ENCODE measurements around the gene C10orf71. TPM values are rescaled to one million over a fixed set of nuclear protein-coding genes. Genes with fewer than 3 reads are reported as not detected.

Gene C10orf71
- polyA plus RNA-seq, 2 of the 4 experiments (the other 2 are of a cell fraction), result not detected

DNA sequence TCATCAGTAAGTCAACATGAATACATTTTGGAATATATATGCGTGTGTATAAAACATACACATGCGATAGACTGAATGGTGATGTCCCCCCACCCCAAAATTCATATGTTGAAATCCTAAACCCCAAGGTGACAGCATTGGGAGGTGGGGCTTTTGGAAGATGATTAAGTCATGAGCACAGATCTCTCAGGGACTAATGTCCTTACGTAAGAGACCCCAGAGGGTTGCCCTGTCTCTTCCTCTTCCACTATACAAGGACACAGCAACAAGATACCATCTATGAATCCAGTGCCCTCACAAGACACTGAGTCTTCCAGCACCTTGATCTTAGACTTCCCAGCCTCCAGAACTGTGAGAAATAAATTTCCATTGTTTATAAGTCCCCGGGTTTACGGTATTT, 74.4 kb downstream of the C10orf71 start:
- 58% methylated on average over 5 of the region's 5 CpGs for WGBS (ENCODE audit: missing lambda C conversion rate)
- DNase-seq (ENCODE audit: low read depth in 1 of 2, low spot score in 1 of 2) (no peak), ATAC-seq (no peak), FAIRE-seq (no peak)
- no peak overlapping the region for H3K4me2 ChIP-seq
- no peaks in the 10 kb centered on the region for H3K9me3 ChIP-seq
- ChIA-PET POLR2A (no interaction called here), CTCF (no interaction called here)
- H3K4me3 ChIP-seq, result no peak overlapping the region
- no peak overlapping the region for H3K27ac ChIP-seq
- no peaks in the 10 kb centered on the region for H3K4me1 ChIP-seq
- TF ChIP-seq E2F6 (IDR thresholded peaks at IDR 0.05; ENCODE audit: borderline replicate concordance, low read depth) (no peak), CBX8 (IDR thresholded peaks at IDR 0.05) (no peak), HDAC2 (IDR thresholded peaks at IDR 0.05) (no peak), POLR2A (IDR thresholded peaks at IDR 0.05; ENCODE audit: low read length) (no peak), EHF (CRISPR knock-in tag; IDR thresholded peaks at IDR 0.05) (no peak), POLR2AphosphoS2 (conservative IDR thresholded peaks at IDR 0.05; ENCODE audit: low read length) (no peak)
- TF ChIP-seq, protein P1, sequence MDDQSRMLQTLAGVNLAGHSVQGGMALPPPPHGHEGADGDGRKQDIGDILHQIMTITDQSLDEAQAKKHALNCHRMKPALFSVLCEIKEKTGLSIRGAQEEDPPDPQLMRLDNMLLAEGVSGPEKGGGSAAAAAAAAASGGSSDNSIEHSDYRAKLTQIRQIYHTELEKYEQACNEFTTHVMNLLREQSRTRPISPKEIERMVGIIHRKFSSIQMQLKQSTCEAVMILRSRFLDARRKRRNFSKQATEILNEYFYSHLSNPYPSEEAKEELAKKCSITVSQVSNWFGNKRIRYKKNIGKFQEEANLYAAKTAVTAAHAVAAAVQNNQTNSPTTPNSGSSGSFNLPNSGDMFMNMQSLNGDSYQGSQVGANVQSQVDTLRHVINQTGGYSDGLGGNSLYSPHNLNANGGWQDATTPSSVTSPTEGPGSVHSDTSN (IDR thresholded peaks at IDR 0.05), result no peak

- H3K4me3 ChIP-seq, result no peak overlapping the region
- POLR2A ChIA-PET, result no interaction called here
- H3K4me2 ChIP-seq, result no peak overlapping the region
- TF ChIP-seq NFE2L2 (conservative IDR thresholded peaks at IDR 0.05; ENCODE audit: low read length) (no peak), ESRRA (IDR thresholded peaks at IDR 0.05; ENCODE audit: borderline replicate concordance, low read length) (no peak), FOSB (CRISPR knock-in tag; IDR thresholded peaks at IDR 0.05) (no peak), ZNF302 (CRISPR knock-in tag; IDR thresholded peaks at IDR 0.05) (no peak), CBX8 (IDR thresholded peaks at IDR 0.05) (no peak), FOXS1 (CRISPR knock-in tag; IDR thresholded peaks at IDR 0.05) (no peak), RARB (CRISPR knock-in tag; IDR thresholded peaks at IDR 0.05) (no peak), SREBF2 (IDR thresholded peaks at IDR 0.05) (no peak)
- TF ChIP-seq, protein P1 (IDR thresholded peaks at IDR 0.05), result no peak
- TF ChIP-seq, protein P2, sequence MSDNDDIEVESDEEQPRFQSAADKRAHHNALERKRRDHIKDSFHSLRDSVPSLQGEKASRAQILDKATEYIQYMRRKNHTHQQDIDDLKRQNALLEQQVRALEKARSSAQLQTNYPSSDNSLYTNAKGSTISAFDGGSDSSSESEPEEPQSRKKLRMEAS (IDR thresholded peaks at IDR 0.05), result no peak
- no peaks in the 10 kb centered on the region for H3K9me3 ChIP-seq
- DNase-seq (ENCODE audit: low read depth in 1 of 2, low spot score in 1 of 2) (no peak), FAIRE-seq (peak; percentile 7), ATAC-seq (no peak)
- 20% methylated on average over 5 of the region's 5 CpGs for WGBS (ENCODE audit: missing lambda C conversion rate)
- CTCF ChIA-PET, result no interaction called here
- no peak overlapping the region for H3K27ac ChIP-seq
- H3K4me1 ChIP-seq, result no peaks in the 10 kb centered on the region
Observed at GRCh38 chr10:49374740-49375139, 75.8 kb downstream of the C10orf71 start.

DNA sequence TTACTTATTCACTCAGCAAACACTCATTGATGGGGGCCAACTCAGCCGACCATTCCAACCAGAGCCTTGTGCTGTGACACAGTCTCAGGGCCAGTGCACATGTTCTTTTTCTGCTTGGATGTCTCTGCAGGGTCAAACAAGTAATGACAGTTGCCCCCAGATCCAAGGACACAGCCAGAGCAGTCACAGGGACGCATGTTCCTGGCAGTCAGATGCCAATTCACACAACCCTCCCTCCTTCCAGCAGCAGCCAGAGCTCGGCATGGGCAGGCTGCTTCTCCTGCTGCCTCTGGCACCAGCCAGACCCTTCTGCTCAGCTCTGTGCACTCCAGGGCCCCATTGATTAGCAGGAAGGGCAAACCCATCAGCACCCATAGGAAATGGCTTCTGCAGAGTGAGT, 76.6 kb downstream of the C10orf71 start:
- TF ChIP-seq KDM1A (IDR thresholded peaks at IDR 0.05; ENCODE audit: low read depth), result no peak
- no peak for TF ChIP-seq FOSB (CRISPR knock-in tag; IDR thresholded peaks at IDR 0.05)
- TF ChIP-seq ELK1 (IDR thresholded peaks at IDR 0.05; ENCODE audit: low read depth, low read length), result no peak
- TF ChIP-seq TFCP2L1 (CRISPR knock-in tag; IDR thresholded peaks at IDR 0.05), result no peak
- TF ChIP-seq USF2 (IDR thresholded peaks at IDR 0.05), result no peak
- TF ChIP-seq HES2 (IDR thresholded peaks at IDR 0.05), result no peak
- no peak for TF ChIP-seq EHMT2 (IDR thresholded peaks at IDR 0.05; ENCODE audit: low read depth)
- TF ChIP-seq CBX2 (IDR thresholded peaks at IDR 0.05; ENCODE audit: borderline replicate concordance, low read depth), result no peak
- TF ChIP-seq CHD4 (IDR thresholded peaks at IDR 0.05; ENCODE audit: borderline replicate concordance), result no peak
- no peak for TF ChIP-seq NR3C1 (IDR thresholded peaks at IDR 0.05)
- TF ChIP-seq HMGXB4 (CRISPR knock-in tag; IDR thresholded peaks at IDR 0.05; ENCODE audit: borderline replicate concordance), result no peak
- TF ChIP-seq FOXS1 (CRISPR knock-in tag; IDR thresholded peaks at IDR 0.05), result no peak
- ChIA-PET POLR2A (no interaction called here), CTCF (no interaction called here)
- ATAC-seq, result no peak
- FAIRE-seq, result no peak
- 0% methylated on average over 2 of the region's 3 CpGs for WGBS (ENCODE audit: missing lambda C conversion rate)
- Histone ChIP-seq H3K4me1 (no peaks in the 10 kb centered on the region), H3K9me3 (no peaks in the 10 kb centered on the region), H3K4me2 (no peak overlapping the region), H3K4me3 (no peak overlapping the region), H3K27ac (no peak overlapping the region)
- no peak for DNase-seq (ENCODE audit: low read depth in 1 of 2, low spot score in 1 of 2)

All from A549 (cell line).